ENCODE measurements around the gene NR1D1.

NR1D1 gene

GRCh38 chr17:40076591-40076990 is 23.8 kb downstream of the NR1D1 start:
- Histone ChIP-seq H3K4me3 (ENCODE audit: low read length) (no peak overlapping the region), H3K9me2 (replicated peaks; ENCODE audit: insufficient read depth, low read length) (no peaks in the 10 kb centered on the region), H4K20me1 (ENCODE audit: insufficient read depth, low read length) (no peaks in the 10 kb centered on the region), H3K36me3 (replicated peaks; ENCODE audit: insufficient read depth, low read length) (no peaks in the 10 kb centered on the region), H3K4me1 (ENCODE audit: low read length) (peaks cover 3% of the 10 kb centered on the region; the same call in 1 of the 2 replicates), H3K9ac (ENCODE audit: low read length) (no peak overlapping the region), H3K4me2 (ENCODE audit: low read depth, low read length) (no peak overlapping the region), H3K9me3 (replicated peaks; ENCODE audit: insufficient read depth, low read length) (no peaks in the 10 kb centered on the region), H3K27me3 (replicated peaks; ENCODE audit: insufficient read depth, low read length) (no peaks in the 10 kb centered on the region), H3K79me2 (ENCODE audit: low read length) (no peaks in the 10 kb centered on the region), H3F3A (ENCODE audit: insufficient read depth, low read length) (no peaks in the 10 kb centered on the region), H3K27ac (ENCODE audit: low read length) (no peak overlapping the region), H2AFZ (ENCODE audit: low read length) (no peak overlapping the region)
- TF ChIP-seq, protein P1, sequence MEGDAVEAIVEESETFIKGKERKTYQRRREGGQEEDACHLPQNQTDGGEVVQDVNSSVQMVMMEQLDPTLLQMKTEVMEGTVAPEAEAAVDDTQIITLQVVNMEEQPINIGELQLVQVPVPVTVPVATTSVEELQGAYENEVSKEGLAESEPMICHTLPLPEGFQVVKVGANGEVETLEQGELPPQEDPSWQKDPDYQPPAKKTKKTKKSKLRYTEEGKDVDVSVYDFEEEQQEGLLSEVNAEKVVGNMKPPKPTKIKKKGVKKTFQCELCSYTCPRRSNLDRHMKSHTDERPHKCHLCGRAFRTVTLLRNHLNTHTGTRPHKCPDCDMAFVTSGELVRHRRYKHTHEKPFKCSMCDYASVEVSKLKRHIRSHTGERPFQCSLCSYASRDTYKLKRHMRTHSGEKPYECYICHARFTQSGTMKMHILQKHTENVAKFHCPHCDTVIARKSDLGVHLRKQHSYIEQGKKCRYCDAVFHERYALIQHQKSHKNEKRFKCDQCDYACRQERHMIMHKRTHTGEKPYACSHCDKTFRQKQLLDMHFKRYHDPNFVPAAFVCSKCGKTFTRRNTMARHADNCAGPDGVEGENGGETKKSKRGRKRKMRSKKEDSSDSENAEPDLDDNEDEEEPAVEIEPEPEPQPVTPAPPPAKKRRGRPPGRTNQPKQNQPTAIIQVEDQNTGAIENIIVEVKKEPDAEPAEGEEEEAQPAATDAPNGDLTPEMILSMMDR (IDR thresholded peaks at IDR 0.05; ENCODE audit: low read length) = no peak
- no peak for TF ChIP-seq EZH2 (optimal IDR thresholded peaks at IDR 0.05; ENCODE audit: low read depth, low read length)
- TF ChIP-seq EZH2phosphoT487 (IDR thresholded peaks at IDR 0.05; ENCODE audit: low read length) = no peak
- DNase-seq = no peak

DNA sequence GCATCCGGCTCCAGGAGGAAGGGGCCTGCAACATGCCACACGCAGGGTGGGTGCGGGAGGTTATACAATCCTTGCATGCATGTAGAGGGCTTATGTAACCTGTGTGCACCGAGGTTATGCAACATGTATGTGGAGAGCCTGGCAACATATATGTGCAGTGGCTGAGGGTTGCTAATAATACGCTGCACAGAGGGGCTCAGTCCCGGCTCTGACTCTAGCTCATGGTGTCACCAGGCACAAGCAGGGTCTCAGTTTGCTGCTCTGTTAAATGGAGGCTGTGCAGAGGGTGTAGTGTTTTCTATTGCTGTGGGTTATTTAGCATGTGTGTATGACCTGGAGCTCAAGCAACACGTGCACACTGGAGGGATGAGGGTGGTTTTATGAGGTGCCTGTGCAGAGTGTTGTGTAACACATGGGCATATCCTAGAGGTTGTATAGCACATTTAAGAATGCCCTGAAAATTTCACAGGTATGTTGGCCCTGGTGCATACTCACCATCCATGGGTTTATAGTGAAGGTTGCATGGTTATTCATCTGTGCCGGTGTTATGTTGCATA is 24.4 kb downstream of the NR1D1 start:
- no peaks in the 10 kb centered on the region for H3K9me3 ChIP-seq (replicated peaks; ENCODE audit: insufficient read depth, low read length)
- H2AFZ ChIP-seq (ENCODE audit: low read length) = peak overlapping the region; percentile 27; the same call in 1 of the 2 replicates
- no peak overlapping the region for H3K4me3 ChIP-seq (ENCODE audit: low read length)
- TF ChIP-seq, protein P1 (IDR thresholded peaks at IDR 0.05; ENCODE audit: low read length) = no peak
- no peaks in the 10 kb centered on the region for H3K79me2 ChIP-seq (ENCODE audit: low read length)
- no peak overlapping the region for H3K4me2 ChIP-seq (ENCODE audit: low read depth, low read length)
- no peak overlapping the region for H3K9ac ChIP-seq (ENCODE audit: low read length)
- H3K9me2 ChIP-seq (replicated peaks; ENCODE audit: insufficient read depth, low read length) = no peaks in the 10 kb centered on the region
- H3F3A ChIP-seq (ENCODE audit: insufficient read depth, low read length) = no peaks in the 10 kb centered on the region
- H3K4me1 ChIP-seq (ENCODE audit: low read length) = peaks cover 3% of the 10 kb centered on the region; the same call in 1 of the 2 replicates
- no peak for DNase-seq
- H3K36me3 ChIP-seq (replicated peaks; ENCODE audit: insufficient read depth, low read length) = no peaks in the 10 kb centered on the region
- no peaks in the 10 kb centered on the region for H4K20me1 ChIP-seq (ENCODE audit: insufficient read depth, low read length)
- H3K27ac ChIP-seq (ENCODE audit: low read length) = no peak overlapping the region
- no peaks in the 10 kb centered on the region for H3K27me3 ChIP-seq (replicated peaks; ENCODE audit: insufficient read depth, low read length)

- Histone ChIP-seq H3F3A (ENCODE audit: insufficient read depth, low read length) (no peaks in the 10 kb centered on the region), H3K79me2 (ENCODE audit: low read length) (no peaks in the 10 kb centered on the region), H3K9ac (ENCODE audit: low read length) (no peak overlapping the region), H3K27me3 (replicated peaks; ENCODE audit: insufficient read depth, low read length) (no peaks in the 10 kb centered on the region), H3K9me3 (replicated peaks; ENCODE audit: insufficient read depth, low read length) (no peaks in the 10 kb centered on the region), H4K20me1 (ENCODE audit: insufficient read depth, low read length) (no peaks in the 10 kb centered on the region), H3K4me3 (ENCODE audit: low read length) (no peak overlapping the region), H3K9me2 (replicated peaks; ENCODE audit: insufficient read depth, low read length) (no peaks in the 10 kb centered on the region), H3K4me1 (ENCODE audit: low read length) (peaks cover 3% of the 10 kb centered on the region; the same call in 1 of the 2 replicates), H3K4me2 (ENCODE audit: low read depth, low read length) (no peak overlapping the region), H3K27ac (ENCODE audit: low read length) (no peak overlapping the region), H2AFZ (ENCODE audit: low read length) (peak overlapping the region; percentile 27; the same call in 1 of the 2 replicates), H3K36me3 (replicated peaks; ENCODE audit: insufficient read depth, low read length) (no peaks in the 10 kb centered on the region)
- TF ChIP-seq, protein P1 (IDR thresholded peaks at IDR 0.05; ENCODE audit: low read length) = peak; percentile 89
- no peak for TF ChIP-seq EZH2 (optimal IDR thresholded peaks at IDR 0.05; ENCODE audit: low read depth, low read length)
- DNase-seq = peak; percentile 60
Observed at GRCh38 chr17:40075201-40075941, 25.0 kb downstream of the NR1D1 start.

Measured in MM.1S (cell line).